Neutrophil (primary cell): Measurements from ENCODE around the gene PRKG1.

Experiments
- H3K27ac ChIP-seq: fragments of 200-600 bp; sonication (generic); 2 replicates; pipeline ENCODE4 v1.5.1; 2016; ENCODE audit warnings: mild to moderate bottlenecking, moderate library complexity
- H3K27me3 ChIP-seq: fragments of 200-600 bp; sonication (generic); 2 replicates; pipeline ENCODE4 v1.6.0; 2016; ENCODE audit warnings: mild to moderate bottlenecking
- H3K36me3 ChIP-seq: fragments of 200-600 bp; sonication (generic); 2 replicates; pipeline ENCODE4 v1.5.1; 2017
- H3K4me1 ChIP-seq, 2 experiments: fragments of 200-600 bp in 1 of 2; sonication (generic) in 1 of 2; 1 replicate in 1 of 2; 2 replicates in 1 of 2; pipeline versions ENCODE4 v1.5.1 to v1.6.1; 2013 to 2016; ENCODE audit warnings: low read depth in 1 of 2, low read length in 1 of 2, mild to moderate bottlenecking in 1 of 2, moderate library complexity in 1 of 2; ENCODE audit not compliant: control insufficient read depth in 1 of 2, insufficient read depth in 1 of 2
- H3K4me3 ChIP-seq, 2 experiments: fragments of 200-600 bp in 1 of 2; sonication (generic) in 1 of 2; 1 replicate in 1 of 2; 2 replicates in 1 of 2; pipeline ENCODE4 v1.5.1; 2013 to 2016; ENCODE audit warnings: low read depth in 1 of 2, low read length in 1 of 2, mild to moderate bottlenecking in 1 of 2, moderate library complexity in 1 of 2
- H3K9me3 ChIP-seq: fragments of 200-600 bp; sonication (generic); 2 replicates; pipeline ENCODE4 v1.5.1; 2016
- TF ChIP-seq, protein P1 (sequence below): fragments of 200-600 bp; sonication (generic); IDR thresholded peaks from 2 replicates; pipeline ENCODE4 v1.5.1; 2016; ENCODE audit warnings: antibody characterized with exemption

Gene PRKG1

DNA sequence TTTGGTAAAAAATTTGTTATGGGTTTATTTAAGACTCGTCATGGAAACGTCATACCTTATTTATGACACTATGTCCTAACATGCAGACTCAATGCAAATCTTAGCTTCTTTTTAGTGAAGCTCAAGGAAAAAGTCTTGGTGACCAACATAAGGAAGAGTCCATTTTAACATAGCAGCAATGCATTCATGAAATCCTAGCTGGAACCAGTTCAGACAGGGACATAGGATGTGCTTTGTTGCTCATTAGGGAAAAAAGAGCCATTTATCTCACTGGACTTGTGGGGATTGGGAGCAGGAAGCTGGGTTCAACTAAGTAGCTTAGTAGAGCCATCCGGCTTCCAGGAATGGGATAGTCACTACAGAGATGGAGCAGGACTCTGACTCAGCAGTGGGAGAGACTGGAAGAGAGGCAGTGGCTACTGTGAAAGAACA lies 1139.0 kb downstream of the PRKG1 start:
- Histone ChIP-seq H3K4me1 (no peaks in the 10 kb centered on the region), H3K36me3 (no peaks in the 10 kb centered on the region), H3K4me3 (no peak overlapping the region), H3K27me3 (no peaks in the 10 kb centered on the region), H3K9me3 (no peaks in the 10 kb centered on the region), H3K27ac (no peak overlapping the region)
- TF ChIP-seq, protein P1, sequence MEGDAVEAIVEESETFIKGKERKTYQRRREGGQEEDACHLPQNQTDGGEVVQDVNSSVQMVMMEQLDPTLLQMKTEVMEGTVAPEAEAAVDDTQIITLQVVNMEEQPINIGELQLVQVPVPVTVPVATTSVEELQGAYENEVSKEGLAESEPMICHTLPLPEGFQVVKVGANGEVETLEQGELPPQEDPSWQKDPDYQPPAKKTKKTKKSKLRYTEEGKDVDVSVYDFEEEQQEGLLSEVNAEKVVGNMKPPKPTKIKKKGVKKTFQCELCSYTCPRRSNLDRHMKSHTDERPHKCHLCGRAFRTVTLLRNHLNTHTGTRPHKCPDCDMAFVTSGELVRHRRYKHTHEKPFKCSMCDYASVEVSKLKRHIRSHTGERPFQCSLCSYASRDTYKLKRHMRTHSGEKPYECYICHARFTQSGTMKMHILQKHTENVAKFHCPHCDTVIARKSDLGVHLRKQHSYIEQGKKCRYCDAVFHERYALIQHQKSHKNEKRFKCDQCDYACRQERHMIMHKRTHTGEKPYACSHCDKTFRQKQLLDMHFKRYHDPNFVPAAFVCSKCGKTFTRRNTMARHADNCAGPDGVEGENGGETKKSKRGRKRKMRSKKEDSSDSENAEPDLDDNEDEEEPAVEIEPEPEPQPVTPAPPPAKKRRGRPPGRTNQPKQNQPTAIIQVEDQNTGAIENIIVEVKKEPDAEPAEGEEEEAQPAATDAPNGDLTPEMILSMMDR = no peak

- no peaks in the 10 kb centered on the region for H3K4me1 ChIP-seq
- H3K27me3 ChIP-seq = no peaks in the 10 kb centered on the region
- no peaks in the 10 kb centered on the region for H3K36me3 ChIP-seq
- no peak overlapping the region for H3K27ac ChIP-seq
- no peaks in the 10 kb centered on the region for H3K9me3 ChIP-seq
- TF ChIP-seq, protein P1 = no peak
- no peak overlapping the region for H3K4me3 ChIP-seq
Measured at GRCh38 chr10:52215745-52216361, 1141.6 kb downstream of the PRKG1 start.

- Histone ChIP-seq H3K4me3 (no peak overlapping the region), H3K36me3 (no peaks in the 10 kb centered on the region), H3K27ac (no peak overlapping the region), H3K9me3 (no peaks in the 10 kb centered on the region), H3K4me1 (no peaks in the 10 kb centered on the region), H3K27me3 (no peaks in the 10 kb centered on the region)
- TF ChIP-seq, protein P1 = no peak
Measured at GRCh38 chr10:52216852-52217251, 1142.6 kb downstream of the PRKG1 start.

GRCh38 chr10:52217531-52217930 lies 1143.2 kb downstream of the PRKG1 start:
- Histone ChIP-seq H3K4me1 (no peaks in the 10 kb centered on the region), H3K36me3 (no peaks in the 10 kb centered on the region), H3K27ac (no peak overlapping the region), H3K27me3 (no peaks in the 10 kb centered on the region), H3K4me3 (no peak overlapping the region), H3K9me3 (no peaks in the 10 kb centered on the region)
- TF ChIP-seq, protein P1 = no peak

GRCh38 chr10:52220947-52221346 lies 1146.7 kb downstream of the PRKG1 start:
- Histone ChIP-seq H3K36me3 (no peaks in the 10 kb centered on the region), H3K4me1 (no peaks in the 10 kb centered on the region), H3K27me3 (no peaks in the 10 kb centered on the region), H3K4me3 (no peak overlapping the region), H3K9me3 (no peaks in the 10 kb centered on the region), H3K27ac (no peak overlapping the region)
- TF ChIP-seq, protein P1 = no peak
